Sigmoid colon (tissue), 7 donors: ENCODE data around the gene PACRG. TPM values are rescaled to one million over a fixed set of nuclear protein-coding genes. Genes with fewer than 3 reads are reported as not detected.

Source experiments
- DNase-seq: peaks from one replicate; pipeline ENCODE4 v3.0.0-alpha.2; 2019
- H3K27ac ChIP-seq, 4 donors: fragments of 200-600 bp; sonication (generic); one replicate each; pipeline ENCODE4 v1.5.1; 2016 to 2019; ENCODE audit warnings: mild to moderate bottlenecking in 1 of 4
- H3K27me3 ChIP-seq, 3 donors: fragments of 200-600 bp; sonication (generic); one replicate each; pipeline ENCODE4 v1.5.1; 2019; ENCODE audit warnings: mild to moderate bottlenecking in 1 of 3
- H3K36me3 ChIP-seq, 4 donors: fragments of 200-600 bp; sonication (generic); one replicate each; pipeline ENCODE4 v1.5.1; 2016 to 2019
- H3K4me1 ChIP-seq, 4 donors: fragments of 200-600 bp; sonication (generic); one replicate each; pipeline ENCODE4 v1.5.1; 2017 to 2019
- H3K4me3 ChIP-seq, 4 donors: fragments of 200-600 bp; sonication (generic); one replicate each; pipeline ENCODE4 v1.5.1; 2017 to 2019; ENCODE audit warnings: mild to moderate bottlenecking in 2 of 4, moderate library complexity in 1 of 4
- H3K9me3 ChIP-seq, 4 donors: fragments of 200-600 bp in 3 of 4; sonication (generic) in 3 of 4; one replicate each; pipeline versions ENCODE4 v1.5.1 to v1.6.1; 2013 to 2019
- EP300 ChIP-seq, 4 donors: sonication (generic); formaldehyde crosslinking; IDR thresholded peaks; one replicate each; pipeline ENCODE4 v1.6.1; 2017; ENCODE audit warnings: antibody characterized with exemption in 4 of 4
- POLR2A ChIP-seq, 2 donors: fragments of 450-650 bp; IDR thresholded peaks; one replicate each; pipeline ENCODE4 v1.6.1; 2016; ENCODE audit warnings: antibody characterized with exemption in 2 of 2, mild to moderate bottlenecking in 2 of 2, moderate library complexity in 2 of 2
- POLR2AphosphoS5 ChIP-seq, 4 donors: sonication (generic); formaldehyde crosslinking; IDR thresholded peaks; one replicate each; pipeline ENCODE4 v1.6.1; 2017; ENCODE audit warnings: antibody characterized with exemption in 4 of 4
- WGBS, 2 donors: extraction: QIAGEN DNeasy Blood & Tissue Kit; methylation state at CpG; one replicate each; pipeline ENCODE4 v1.1.7; 2013; 5-methylcytosine and 5-hydroxymethylcytosine counted together
- intact Hi-C: fragments of 100-400 bp; cut with DNase I; formaldehyde crosslinking; loops from one replicate; pipeline ENCODE4 v1.15.1; 2023
- polyA plus RNA-seq, 3 donors: library from polyadenylated mRNA; stranded (reverse); fragments of 200-250 nt; gene quantifications; one replicate each; pipeline ENCODE4 v1.2.3, GENCODE V29; 2013
- total RNA-seq, 4 donors: library from RNA; depleted of rRNA; stranded (reverse); fragments of >200 nt; gene quantifications; one replicate each; pipeline ENCODE4 v1.1.0, GENCODE V29; 2016
- TF ChIP-seq, protein P1 (sequence below), 4 experiments: fragments of 450-650 bp in 3 of 4; fragments of 200-600 bp in 1 of 4; IDR thresholded peaks; one replicate each; pipeline ENCODE4 v1.5.1; 2016 to 2019; ENCODE audit warnings: antibody characterized with exemption in 4 of 4, mild to moderate bottlenecking in 3 of 4, moderate library complexity in 2 of 4
- donor health status: healthy with polysubstance abuse.
- donor health status: Bipolar disorder and iron deficiency.
- donor health status: healthy.

Gene PACRG
- total and polyA plus RNA-seq, 7 donors, result 0.12 to 6.9 (median 0.95) TPM; not detected in 2

DNA sequence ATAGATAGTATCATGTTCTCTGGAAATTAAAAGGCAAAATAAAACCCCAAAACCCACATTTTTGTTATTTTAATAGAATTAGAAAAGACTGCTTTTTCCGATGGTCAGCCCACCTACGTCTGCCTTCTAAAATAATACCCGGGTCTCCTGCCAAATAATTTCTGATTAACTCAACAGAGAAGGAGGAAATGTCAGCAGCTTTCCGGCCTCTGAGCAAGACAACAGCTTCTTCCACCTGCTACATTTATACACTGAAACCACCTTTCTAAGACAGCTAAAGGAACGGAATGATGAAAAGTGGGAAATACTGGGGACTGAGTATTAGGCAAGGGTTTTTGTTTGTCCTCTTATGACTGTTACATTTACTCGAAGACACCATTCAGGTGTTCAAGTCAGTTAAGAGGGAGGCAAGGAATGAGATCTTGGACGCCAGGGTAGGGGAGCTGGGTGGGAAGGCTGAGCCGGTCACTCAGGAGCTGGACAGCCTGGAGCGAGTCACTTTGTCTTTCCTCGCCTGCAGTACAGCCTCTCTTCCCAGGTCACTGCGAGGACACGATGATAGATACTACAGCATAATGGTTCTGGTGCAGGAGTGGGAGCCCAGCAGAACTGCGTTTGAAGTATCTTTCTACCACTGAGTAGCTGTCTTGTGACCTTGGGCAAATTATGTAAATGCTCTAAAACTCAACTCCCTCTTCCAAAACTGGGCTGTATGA is 590.5 kb downstream of the PACRG start:
- no peaks in the 10 kb centered on the region for H3K27me3 ChIP-seq
- whole genome bisulfite sequencing, 2 donors, result 85 to 87% methylated on average over 13 of the region's 13 CpGs
- TF ChIP-seq POLR2AphosphoS5 (IDR thresholded peaks at IDR 0.05) (no peak), POLR2A (IDR thresholded peaks at IDR 0.05) (no peak), EP300 (IDR thresholded peaks at IDR 0.05) (no peak)
- TF ChIP-seq, protein P1, sequence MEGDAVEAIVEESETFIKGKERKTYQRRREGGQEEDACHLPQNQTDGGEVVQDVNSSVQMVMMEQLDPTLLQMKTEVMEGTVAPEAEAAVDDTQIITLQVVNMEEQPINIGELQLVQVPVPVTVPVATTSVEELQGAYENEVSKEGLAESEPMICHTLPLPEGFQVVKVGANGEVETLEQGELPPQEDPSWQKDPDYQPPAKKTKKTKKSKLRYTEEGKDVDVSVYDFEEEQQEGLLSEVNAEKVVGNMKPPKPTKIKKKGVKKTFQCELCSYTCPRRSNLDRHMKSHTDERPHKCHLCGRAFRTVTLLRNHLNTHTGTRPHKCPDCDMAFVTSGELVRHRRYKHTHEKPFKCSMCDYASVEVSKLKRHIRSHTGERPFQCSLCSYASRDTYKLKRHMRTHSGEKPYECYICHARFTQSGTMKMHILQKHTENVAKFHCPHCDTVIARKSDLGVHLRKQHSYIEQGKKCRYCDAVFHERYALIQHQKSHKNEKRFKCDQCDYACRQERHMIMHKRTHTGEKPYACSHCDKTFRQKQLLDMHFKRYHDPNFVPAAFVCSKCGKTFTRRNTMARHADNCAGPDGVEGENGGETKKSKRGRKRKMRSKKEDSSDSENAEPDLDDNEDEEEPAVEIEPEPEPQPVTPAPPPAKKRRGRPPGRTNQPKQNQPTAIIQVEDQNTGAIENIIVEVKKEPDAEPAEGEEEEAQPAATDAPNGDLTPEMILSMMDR (IDR thresholded peaks at IDR 0.05), result no peak
- no peaks in the 10 kb centered on the region for H3K36me3 ChIP-seq
- no peak overlapping the region for H3K4me3 ChIP-seq
- no peak overlapping the region for H3K27ac ChIP-seq
- H3K9me3 ChIP-seq, result no peaks in the 10 kb centered on the region
- no peaks in the 10 kb centered on the region for H3K4me1 ChIP-seq
- DNase-seq, result no peak
- intact Hi-C loops, result no loop called here

DNA sequence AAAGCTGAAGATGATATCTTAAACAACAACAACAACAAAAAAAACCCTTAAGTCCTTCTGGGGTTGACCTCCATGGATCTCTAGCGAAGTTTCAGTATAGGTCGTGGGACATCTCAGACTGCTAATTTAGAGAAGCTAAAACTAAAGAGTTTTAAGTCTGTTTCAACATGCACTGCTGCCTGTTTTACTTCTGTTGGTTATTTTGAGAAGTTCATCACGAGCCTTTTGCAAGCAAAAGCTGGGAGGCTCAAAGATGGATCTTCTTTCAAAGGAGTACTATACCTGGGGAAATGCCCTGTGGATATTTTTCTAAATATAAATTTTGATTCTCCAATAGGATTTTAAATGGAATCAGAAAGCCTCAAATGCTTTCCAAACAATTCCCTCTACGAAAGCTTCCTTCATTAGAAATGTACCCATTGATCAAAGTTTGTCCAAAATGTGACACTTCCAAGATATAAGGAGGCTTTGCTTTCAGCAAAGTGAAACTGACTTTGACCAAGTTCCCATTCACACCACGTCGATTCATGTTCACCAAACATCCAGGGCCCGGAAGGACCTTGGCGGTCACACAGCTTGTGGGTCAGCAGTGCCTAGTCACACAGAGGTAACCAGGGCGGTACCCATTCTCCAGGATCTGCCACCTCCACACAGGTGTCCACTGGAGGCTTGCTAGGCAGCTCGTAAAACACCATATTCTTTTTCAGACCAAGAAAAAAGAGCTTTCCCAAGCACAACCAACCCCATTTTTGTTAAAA is 592.0 kb downstream of the PACRG start:
- TF ChIP-seq EP300 (IDR thresholded peaks at IDR 0.05) (no peak), POLR2A (IDR thresholded peaks at IDR 0.05) (no peak), POLR2AphosphoS5 (IDR thresholded peaks at IDR 0.05) (no peak)
- TF ChIP-seq, protein P1 (IDR thresholded peaks at IDR 0.05), result no peak
- H3K4me3 ChIP-seq, result no peak overlapping the region
- no peaks in the 10 kb centered on the region for H3K27me3 ChIP-seq
- H3K36me3 ChIP-seq, result no peaks in the 10 kb centered on the region
- no peak overlapping the region for H3K27ac ChIP-seq
- 85 to 87% methylated on average over 10 of the region's 10 CpGs for WGBS, 2 donors
- intact Hi-C loops, result no loop called here
- peaks cover 0 to 6% (median 0%) of the 10 kb centered on the region in 4 donors for H3K4me1 ChIP-seq
- no peak for DNase-seq
- no peaks in the 10 kb centered on the region for H3K9me3 ChIP-seq

DNA sequence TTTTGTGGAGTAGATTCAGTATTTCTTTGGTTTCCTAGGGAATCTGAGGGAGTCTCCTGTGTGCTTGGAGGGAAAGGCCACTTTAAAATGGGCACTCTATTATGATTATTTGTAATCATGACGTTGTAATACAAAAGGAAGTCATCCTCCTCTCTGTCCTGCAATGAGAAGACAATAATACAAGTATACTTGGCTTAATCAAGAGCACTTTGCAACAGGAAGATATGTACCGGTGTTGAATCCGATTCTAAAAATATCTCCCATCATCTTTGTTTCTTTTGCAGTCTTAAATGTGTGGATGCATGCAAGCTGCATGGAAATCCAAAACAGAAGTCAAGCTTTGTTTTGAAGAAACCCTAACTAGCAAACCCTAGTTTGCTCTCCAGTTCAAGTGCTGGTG is 592.6 kb downstream of the PACRG start:
- Histone ChIP-seq H3K27me3 (no peaks in the 10 kb centered on the region), H3K4me1 (peaks cover 0 to 9% (median 0%) of the 10 kb centered on the region in 4 donors), H3K27ac (no peak overlapping the region), H3K4me3 (no peak overlapping the region), H3K9me3 (no peaks in the 10 kb centered on the region), H3K36me3 (no peaks in the 10 kb centered on the region)
- intact Hi-C loops, result no loop called here
- TF ChIP-seq, protein P1 (IDR thresholded peaks at IDR 0.05), result no peak
- TF ChIP-seq POLR2A (IDR thresholded peaks at IDR 0.05), result no peak
- no peak for TF ChIP-seq POLR2AphosphoS5 (IDR thresholded peaks at IDR 0.05)
- TF ChIP-seq EP300 (IDR thresholded peaks at IDR 0.05), result no peak
- 78% methylated on average over 3 of the region's 3 CpGs for WGBS, 2 donors
- DNase-seq, result no peak

DNA sequence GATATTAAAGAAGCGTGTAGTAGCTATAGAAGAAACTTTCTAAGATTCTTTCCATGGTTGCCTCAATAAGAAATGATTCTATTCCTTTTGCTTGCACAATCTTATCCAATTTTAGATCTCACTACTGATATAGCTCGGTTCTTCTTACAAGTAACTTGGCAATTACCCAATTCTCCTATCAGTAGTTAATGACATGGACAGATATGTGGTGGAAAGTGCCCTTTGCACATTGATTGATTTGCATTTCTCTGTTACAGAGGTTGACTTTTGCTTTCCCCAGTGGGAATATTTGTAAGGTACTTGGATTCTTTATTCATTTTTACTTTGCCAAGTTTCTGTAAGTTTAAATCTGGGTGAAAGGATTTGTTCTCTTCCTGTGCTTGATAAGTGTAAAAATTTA is 593.0 kb downstream of the PACRG start:
- no peak overlapping the region for H3K27ac ChIP-seq

More for the DNA sequence above, 593.0 kb downstream of the PACRG start:
- no peaks in the 10 kb centered on the region for H3K9me3 ChIP-seq
- peaks cover 0 to 9% (median 0%) of the 10 kb centered on the region in 4 donors for H3K4me1 ChIP-seq
- H3K27me3 ChIP-seq, result no peaks in the 10 kb centered on the region
- intact Hi-C loops, result no loop called here
- TF ChIP-seq POLR2A (IDR thresholded peaks at IDR 0.05), result no peak
- TF ChIP-seq, protein P1 (IDR thresholded peaks at IDR 0.05), result no peak
- no peak for TF ChIP-seq POLR2AphosphoS5 (IDR thresholded peaks at IDR 0.05)
- no peaks in the 10 kb centered on the region for H3K36me3 ChIP-seq
- no peak overlapping the region for H3K4me3 ChIP-seq
- 58 to 65% methylated on average over 2 of the region's 2 CpGs for WGBS, 2 donors
- DNase-seq, result no peak
